ENCODE results near the gene GPR180.

- TF ChIP-seq ELK1 (IDR thresholded peaks at IDR 0.05; ENCODE audit: low read depth, low read length) (no peak), NFXL1 (IDR thresholded peaks at IDR 0.05; ENCODE audit: borderline replicate concordance) (no peak), USF1 (IDR thresholded peaks at IDR 0.05; ENCODE audit: borderline replicate concordance, extremely low read length, insufficient read depth, low read depth, low read length) (no peak), REST (IDR thresholded peaks at IDR 0.05; ENCODE audit: low read depth, low read length) (no peak), CBFB (IDR thresholded peaks at IDR 0.05; ENCODE audit: low read depth) (no peak), HDAC6 (IDR thresholded peaks at IDR 0.05; ENCODE audit: unreplicated experiment) (no peak), SMAD5 (IDR thresholded peaks at IDR 0.05; ENCODE audit: low read depth) (no peak), EZH2 (IDR thresholded peaks at IDR 0.05; ENCODE audit: borderline replicate concordance, control insufficient read depth, low read depth, low read length) (no peak), TBL1XR1 (IDR thresholded peaks at IDR 0.05; ENCODE audit: low read depth, low read length) (no peak), POLR2A (IDR thresholded peaks at IDR 0.05; ENCODE audit: low read depth, low read length) (no peak), CEBPB (IDR thresholded peaks at IDR 0.05; ENCODE audit: borderline replicate concordance in 1 of 2, low read depth in 2 of 2, low read length in 2 of 2) (no peak)
- TF ChIP-seq, protein P1, sequence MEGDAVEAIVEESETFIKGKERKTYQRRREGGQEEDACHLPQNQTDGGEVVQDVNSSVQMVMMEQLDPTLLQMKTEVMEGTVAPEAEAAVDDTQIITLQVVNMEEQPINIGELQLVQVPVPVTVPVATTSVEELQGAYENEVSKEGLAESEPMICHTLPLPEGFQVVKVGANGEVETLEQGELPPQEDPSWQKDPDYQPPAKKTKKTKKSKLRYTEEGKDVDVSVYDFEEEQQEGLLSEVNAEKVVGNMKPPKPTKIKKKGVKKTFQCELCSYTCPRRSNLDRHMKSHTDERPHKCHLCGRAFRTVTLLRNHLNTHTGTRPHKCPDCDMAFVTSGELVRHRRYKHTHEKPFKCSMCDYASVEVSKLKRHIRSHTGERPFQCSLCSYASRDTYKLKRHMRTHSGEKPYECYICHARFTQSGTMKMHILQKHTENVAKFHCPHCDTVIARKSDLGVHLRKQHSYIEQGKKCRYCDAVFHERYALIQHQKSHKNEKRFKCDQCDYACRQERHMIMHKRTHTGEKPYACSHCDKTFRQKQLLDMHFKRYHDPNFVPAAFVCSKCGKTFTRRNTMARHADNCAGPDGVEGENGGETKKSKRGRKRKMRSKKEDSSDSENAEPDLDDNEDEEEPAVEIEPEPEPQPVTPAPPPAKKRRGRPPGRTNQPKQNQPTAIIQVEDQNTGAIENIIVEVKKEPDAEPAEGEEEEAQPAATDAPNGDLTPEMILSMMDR (IDR thresholded peaks at IDR 0.05 in 2 of 3, conservative IDR thresholded peaks at IDR 0.05 in 1 of 3; ENCODE audit: control insufficient read depth in 2 of 3, extremely low read depth in 1 of 3, insufficient read depth in 1 of 3, low read depth in 3 of 3, low read length in 3 of 3), result no peak
These were observed 810 bp downstream of the GPR180 start for GRCh38 chr13:94602467-94602866.
